Middle frontal gyrus (tissue), 1 donor: ENCODE results near the gene NKAIN2.
A peak's percentile ranks its signal among the peaks of the same experiment; 100 is the strongest.
"Not testable (repeated sequence)": the region's sequence is repeated elsewhere in the genome, so short reads cannot be mapped to it uniquely, and the experiment has no call there.

ENCODE experiments used
- DNase-seq: peaks from one replicate; pipeline ENCODE4 v3.0.0-alpha.2; 2015; ENCODE audit warnings: low spot score; ENCODE audit errors: extremely low spot score

NKAIN2 gene

GRCh38 chr6:123962508-123962907, 158.8 kb downstream of the NKAIN2 start:
- no peak for DNase-seq

GRCh38 chr6:123965894-123966293, 162.2 kb downstream of the NKAIN2 start:
- DNase-seq = no peak

GRCh38 chr6:123966618-123967017, 163.0 kb downstream of the NKAIN2 start:
- no peak for DNase-seq

- DNase-seq = no peak
These were observed 164.2 kb downstream of the NKAIN2 start for GRCh38 chr6:123967905-123968304.

- no peak for DNase-seq
These were observed 169.1 kb downstream of the NKAIN2 start for GRCh38 chr6:123972600-123973294.

GRCh38 chr6:123980311-123980710, 176.6 kb downstream of the NKAIN2 start:
- DNase-seq = no peak

GRCh38 chr6:123986938-123987337, 183.3 kb downstream of the NKAIN2 start:
- DNase-seq = no peak

- DNase-seq = not testable (repeated sequence)
These were observed 186.3 kb downstream of the NKAIN2 start for GRCh38 chr6:123989918-123990317.

GRCh38 chr6:123990376-123990775, 186.7 kb downstream of the NKAIN2 start:
- no peak for DNase-seq

GRCh38 chr6:123994168-123994567, 190.5 kb downstream of the NKAIN2 start:
- DNase-seq = no peak

- DNase-seq = no peak
These were observed 191.4 kb downstream of the NKAIN2 start for GRCh38 chr6:123994891-123995635.

- no peak for DNase-seq
These were observed 193.6 kb downstream of the NKAIN2 start for GRCh38 chr6:123997223-123997622.

GRCh38 chr6:124002377-124003081, 198.9 kb downstream of the NKAIN2 start:
- DNase-seq = peak; percentile 50

- no peak for DNase-seq
These were observed 203.6 kb downstream of the NKAIN2 start for GRCh38 chr6:124007266-124007665.

GRCh38 chr6:124008000-124008987, 204.6 kb downstream of the NKAIN2 start:
- DNase-seq = no peak

GRCh38 chr6:124008988-124009765, 205.5 kb downstream of the NKAIN2 start:
- DNase-seq = no peak

- DNase-seq = no peak
These were observed 206.9 kb downstream of the NKAIN2 start for GRCh38 chr6:124010574-124010973.

- no peak for DNase-seq
These were observed 207.5 kb downstream of the NKAIN2 start for GRCh38 chr6:124011180-124011579.

- not testable (repeated sequence) for DNase-seq
These were observed 218.4 kb downstream of the NKAIN2 start for GRCh38 chr6:124022051-124022450.

- DNase-seq = no peak
These were observed 219.0 kb downstream of the NKAIN2 start for GRCh38 chr6:124022641-124023040.
